Midbrain (tissue), 1 donor: ENCODE measurements around the gene CARS1.
"Not testable (repeated sequence)": the region's sequence is repeated elsewhere in the genome, so short reads cannot be mapped to it uniquely, and the experiment has no call there.

ENCODE experiments used
- DNase-seq: peaks from one replicate; lab custom pipeline; 2025; lab: John Stamatoyannopoulos, UW

CARS1 gene

GRCh38 chr11:3089236-3090061 is 32.2 kb upstream of the CARS1 start:
- DNase-seq, result no peak

- no peak for DNase-seq
Observed at GRCh38 chr11:3088806-3089205, 31.6 kb upstream of the CARS1 start.

- DNase-seq, result no peak
Observed at GRCh38 chr11:3087821-3088800, 30.9 kb upstream of the CARS1 start.

- DNase-seq, result no peak
Observed at GRCh38 chr11:3087373-3087772, 30.1 kb upstream of the CARS1 start.

GRCh38 chr11:3086671-3087150 is 29.5 kb upstream of the CARS1 start:
- no peak for DNase-seq

GRCh38 chr11:3086114-3086513 is 28.9 kb upstream of the CARS1 start:
- no peak for DNase-seq

GRCh38 chr11:3085052-3085451 is 27.8 kb upstream of the CARS1 start:
- no peak for DNase-seq

GRCh38 chr11:3083321-3083720 is 26.1 kb upstream of the CARS1 start:
- no peak for DNase-seq

GRCh38 chr11:3081386-3081751 is 24.1 kb upstream of the CARS1 start:
- no peak for DNase-seq

- no peak for DNase-seq
Observed at GRCh38 chr11:3080733-3081385, 23.6 kb upstream of the CARS1 start.

GRCh38 chr11:3080104-3080503 is 22.9 kb upstream of the CARS1 start:
- DNase-seq, result no peak

- DNase-seq, result no peak
Observed at GRCh38 chr11:3077846-3078440, 20.7 kb upstream of the CARS1 start.

- DNase-seq, result no peak
Observed at GRCh38 chr11:3077189-3077836, 20.1 kb upstream of the CARS1 start.

- DNase-seq, result no peak
Observed at GRCh38 chr11:3074912-3075589, 17.8 kb upstream of the CARS1 start.

- no peak for DNase-seq
Observed at GRCh38 chr11:3073029-3073435, 15.8 kb upstream of the CARS1 start.

- no peak for DNase-seq
Observed at GRCh38 chr11:3069425-3069824, 12.2 kb upstream of the CARS1 start.

- not testable (repeated sequence) for DNase-seq
Observed at GRCh38 chr11:3066308-3066707, 9.1 kb upstream of the CARS1 start.

- not testable (repeated sequence) for DNase-seq
Observed at GRCh38 chr11:3064709-3065108, 7.5 kb upstream of the CARS1 start.

- DNase-seq, result not testable (repeated sequence)
Observed at GRCh38 chr11:3063876-3064275, 6.7 kb upstream of the CARS1 start.

- DNase-seq, result not testable (repeated sequence)
Observed at GRCh38 chr11:3063432-3063831, 6.2 kb upstream of the CARS1 start.
